Fibroblast of peridontal ligament (primary cell): ENCODE measurements around the gene GNAT3.

ENCODE experiments used
- DNase-seq: peaks from one replicate; pipeline ENCODE4 v3.0.0-alpha.2; 2010; ENCODE audit errors: extremely low read depth

The GNAT3 gene

GRCh38 chr7:80511964-80512363, at the start of gene GNAT3:
Gene GNAT3 (minus strand): TSS chr7:80512064. CDS start chr7:80511926, 138 bp downstream.
- no peak for DNase-seq

GRCh38 chr7:80558116-80558515, 46.3 kb upstream of the GNAT3 start:
- DNase-seq: no peak

GRCh38 chr7:80552031-80552694, 40.3 kb upstream of the GNAT3 start:
- peak; percentile 56 for DNase-seq

- no peak for DNase-seq
Measured at GRCh38 chr7:80550005-80550404, 38.1 kb upstream of the GNAT3 start.

- DNase-seq: no peak
Measured at GRCh38 chr7:80548840-80549530, 37.1 kb upstream of the GNAT3 start.

GRCh38 chr7:80542398-80542797, 30.5 kb upstream of the GNAT3 start:
- peak; percentile 97 for DNase-seq

- DNase-seq: peak; percentile 35
Measured at GRCh38 chr7:80540836-80541235, 29.0 kb upstream of the GNAT3 start.

- DNase-seq: no peak
Measured at GRCh38 chr7:80537091-80537490, 25.2 kb upstream of the GNAT3 start.

GRCh38 chr7:80536426-80536825, 24.6 kb upstream of the GNAT3 start:
- no peak for DNase-seq

GRCh38 chr7:80533287-80533686, 21.4 kb upstream of the GNAT3 start:
- peak; percentile 35 for DNase-seq

- no peak for DNase-seq
Measured at GRCh38 chr7:80532153-80532552, 20.3 kb upstream of the GNAT3 start.

GRCh38 chr7:80530136-80530535, 18.3 kb upstream of the GNAT3 start:
- DNase-seq: peak; percentile 63

GRCh38 chr7:80529362-80529761, 17.5 kb upstream of the GNAT3 start:
- DNase-seq: peak; percentile 65

GRCh38 chr7:80528689-80529088, 16.8 kb upstream of the GNAT3 start:
- no peak for DNase-seq

- DNase-seq: no peak
Measured at GRCh38 chr7:80526472-80526871, 14.6 kb upstream of the GNAT3 start.

GRCh38 chr7:80524693-80525092, 12.8 kb upstream of the GNAT3 start:
- no peak for DNase-seq

- DNase-seq: no peak
Measured at GRCh38 chr7:80521809-80522208, 9.9 kb upstream of the GNAT3 start.

GRCh38 chr7:80520199-80520598, 8.3 kb upstream of the GNAT3 start:
- no peak for DNase-seq

- no peak for DNase-seq
Measured at GRCh38 chr7:80517282-80517747, 5.5 kb upstream of the GNAT3 start.

- no peak for DNase-seq
Measured at GRCh38 chr7:80515298-80515697, 3.4 kb upstream of the GNAT3 start.

GRCh38 chr7:80510021-80510420, 1.8 kb downstream of the GNAT3 start:
- DNase-seq: no peak

- DNase-seq: peak; percentile 62
Measured at GRCh38 chr7:80508440-80508839, 3.4 kb downstream of the GNAT3 start.

- no peak for DNase-seq
Measured at GRCh38 chr7:80505900-80506500, 5.9 kb downstream of the GNAT3 start.
